ENCODE results near the gene KCNK2. TPM values are rescaled to one million over a fixed set of nuclear protein-coding genes. Genes with fewer than 3 reads are reported as not detected.

Gene KCNK2
- total RNA-seq, 2 donors from 2014 or later = 0.12 TPM; not detected in 1

DNA sequence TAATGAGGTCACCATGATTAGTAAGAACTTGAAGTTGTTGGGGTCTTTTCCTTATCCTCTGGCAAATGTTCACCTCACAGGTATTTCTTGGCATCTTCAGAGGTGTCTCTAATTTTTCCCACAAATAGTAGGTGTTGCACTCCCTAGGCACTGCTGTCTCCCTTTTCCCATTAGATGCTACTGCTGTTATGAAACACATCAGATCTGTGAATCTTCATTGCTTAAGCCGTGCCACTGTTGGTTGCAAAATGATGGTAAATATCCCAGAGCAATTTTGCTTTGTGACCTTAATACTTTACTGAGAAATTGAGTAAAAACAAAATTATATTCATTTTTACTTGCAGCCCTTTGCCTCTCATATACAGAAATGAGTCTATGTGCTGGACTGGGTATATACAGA is 169.6 kb downstream of the KCNK2 start:
- Histone ChIP-seq H3K4me3 (no peak overlapping the region), H3K36me3 (no peaks in the 10 kb centered on the region), H3K9me3 (no peaks in the 10 kb centered on the region), H3K27ac (no peak overlapping the region), H3K27me3 (no peaks in the 10 kb centered on the region), H3K4me1 (no peaks in the 10 kb centered on the region)
- TF ChIP-seq, protein P1, sequence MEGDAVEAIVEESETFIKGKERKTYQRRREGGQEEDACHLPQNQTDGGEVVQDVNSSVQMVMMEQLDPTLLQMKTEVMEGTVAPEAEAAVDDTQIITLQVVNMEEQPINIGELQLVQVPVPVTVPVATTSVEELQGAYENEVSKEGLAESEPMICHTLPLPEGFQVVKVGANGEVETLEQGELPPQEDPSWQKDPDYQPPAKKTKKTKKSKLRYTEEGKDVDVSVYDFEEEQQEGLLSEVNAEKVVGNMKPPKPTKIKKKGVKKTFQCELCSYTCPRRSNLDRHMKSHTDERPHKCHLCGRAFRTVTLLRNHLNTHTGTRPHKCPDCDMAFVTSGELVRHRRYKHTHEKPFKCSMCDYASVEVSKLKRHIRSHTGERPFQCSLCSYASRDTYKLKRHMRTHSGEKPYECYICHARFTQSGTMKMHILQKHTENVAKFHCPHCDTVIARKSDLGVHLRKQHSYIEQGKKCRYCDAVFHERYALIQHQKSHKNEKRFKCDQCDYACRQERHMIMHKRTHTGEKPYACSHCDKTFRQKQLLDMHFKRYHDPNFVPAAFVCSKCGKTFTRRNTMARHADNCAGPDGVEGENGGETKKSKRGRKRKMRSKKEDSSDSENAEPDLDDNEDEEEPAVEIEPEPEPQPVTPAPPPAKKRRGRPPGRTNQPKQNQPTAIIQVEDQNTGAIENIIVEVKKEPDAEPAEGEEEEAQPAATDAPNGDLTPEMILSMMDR (IDR thresholded peaks at IDR 0.05) = no peak
- DNase-seq (ENCODE audit: low spot score) = no peak

DNA sequence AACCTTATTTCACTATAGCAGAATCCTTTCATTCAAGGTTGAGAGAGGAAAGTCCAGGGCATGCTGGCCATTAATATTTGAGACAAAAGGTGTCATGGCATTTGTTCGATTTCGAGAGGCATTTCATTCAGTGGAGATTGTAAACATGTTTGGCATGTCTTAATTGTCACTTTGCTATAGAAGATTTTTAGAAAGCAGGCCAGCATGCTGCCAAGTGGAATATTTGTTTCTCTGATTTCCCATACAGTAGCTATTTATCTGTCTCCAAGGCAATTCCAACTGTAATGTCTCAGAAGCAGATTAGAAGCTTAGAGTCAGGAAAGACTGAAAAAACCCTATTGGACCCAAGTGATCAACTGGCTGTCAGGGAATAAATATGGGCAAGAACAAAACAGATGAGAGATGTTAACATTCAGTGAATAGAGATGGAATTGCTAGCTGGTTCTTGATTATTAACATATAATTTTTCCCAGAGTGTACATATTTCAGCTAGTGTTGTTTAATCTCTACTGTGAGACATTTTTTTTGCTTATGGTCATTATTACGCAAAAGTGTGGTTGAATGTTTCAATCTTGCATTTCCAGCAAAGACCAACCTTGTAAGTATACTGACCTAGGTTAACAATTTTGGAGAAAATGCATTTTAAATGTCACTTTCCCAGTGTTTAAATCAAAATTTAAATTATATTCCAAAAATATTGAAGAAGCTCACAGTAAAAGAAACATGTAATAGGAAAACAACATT is 174.6 kb downstream of the KCNK2 start:
- H3K4me3 ChIP-seq = no peak overlapping the region
- no peak for DNase-seq (ENCODE audit: low spot score)
- no peaks in the 10 kb centered on the region for H3K9me3 ChIP-seq
- TF ChIP-seq, protein P1 (IDR thresholded peaks at IDR 0.05) = no peak
- no peak overlapping the region for H3K27ac ChIP-seq
- no peaks in the 10 kb centered on the region for H3K36me3 ChIP-seq
- no peaks in the 10 kb centered on the region for H3K27me3 ChIP-seq
- H3K4me1 ChIP-seq = no peaks in the 10 kb centered on the region

DNA sequence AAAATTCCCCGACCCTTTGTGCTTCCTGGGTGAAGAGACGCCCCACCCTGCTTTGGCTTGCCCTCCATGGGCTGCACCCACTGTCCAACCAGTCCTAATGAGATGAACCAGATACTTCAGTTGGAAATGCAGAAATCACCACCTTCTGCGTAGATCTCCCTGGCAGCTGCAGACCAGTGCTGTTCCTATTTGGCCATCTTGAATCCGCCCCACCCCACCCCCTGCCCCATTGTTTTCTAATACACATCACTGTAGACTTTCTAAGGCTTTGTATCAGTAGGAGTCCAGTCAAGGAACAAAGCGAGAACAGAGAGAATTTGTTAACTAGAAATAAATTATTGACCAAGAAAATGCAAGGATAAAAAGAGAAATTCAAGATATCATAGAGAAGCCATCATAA is 178.2 kb downstream of the KCNK2 start:
- no peaks in the 10 kb centered on the region for H3K27me3 ChIP-seq
- H3K9me3 ChIP-seq = no peaks in the 10 kb centered on the region
- TF ChIP-seq, protein P1 (IDR thresholded peaks at IDR 0.05) = no peak
- no peak overlapping the region for H3K27ac ChIP-seq
- no peak for DNase-seq (ENCODE audit: low spot score)
- H3K4me1 ChIP-seq = no peaks in the 10 kb centered on the region
- H3K36me3 ChIP-seq = no peaks in the 10 kb centered on the region
- no peak overlapping the region for H3K4me3 ChIP-seq

DNA sequence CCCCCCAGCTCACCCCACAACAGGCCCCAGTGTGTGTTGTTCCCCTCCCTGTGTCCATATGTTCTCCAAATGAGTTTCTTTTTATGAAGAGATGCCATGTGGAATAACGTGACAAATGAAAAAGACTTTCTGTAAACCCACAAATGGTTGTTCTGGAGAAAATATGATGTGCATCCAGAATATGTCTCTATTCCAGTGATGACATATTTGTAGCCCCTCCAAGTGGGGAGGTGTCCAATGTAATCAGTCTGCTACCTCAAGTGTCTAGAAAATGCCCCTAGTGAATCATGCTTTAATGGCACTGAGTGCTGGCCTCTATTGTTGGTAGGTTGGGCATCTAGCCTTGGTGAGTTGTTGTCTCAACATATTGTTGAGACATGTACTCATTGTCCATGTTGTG is 179.6 kb downstream of the KCNK2 start:
- Histone ChIP-seq H3K4me3 (no peak overlapping the region), H3K27me3 (no peaks in the 10 kb centered on the region), H3K9me3 (no peaks in the 10 kb centered on the region), H3K36me3 (no peaks in the 10 kb centered on the region), H3K27ac (no peak overlapping the region), H3K4me1 (no peaks in the 10 kb centered on the region)
- TF ChIP-seq, protein P1 (IDR thresholded peaks at IDR 0.05) = no peak
- no peak for DNase-seq (ENCODE audit: low spot score)

DNA sequence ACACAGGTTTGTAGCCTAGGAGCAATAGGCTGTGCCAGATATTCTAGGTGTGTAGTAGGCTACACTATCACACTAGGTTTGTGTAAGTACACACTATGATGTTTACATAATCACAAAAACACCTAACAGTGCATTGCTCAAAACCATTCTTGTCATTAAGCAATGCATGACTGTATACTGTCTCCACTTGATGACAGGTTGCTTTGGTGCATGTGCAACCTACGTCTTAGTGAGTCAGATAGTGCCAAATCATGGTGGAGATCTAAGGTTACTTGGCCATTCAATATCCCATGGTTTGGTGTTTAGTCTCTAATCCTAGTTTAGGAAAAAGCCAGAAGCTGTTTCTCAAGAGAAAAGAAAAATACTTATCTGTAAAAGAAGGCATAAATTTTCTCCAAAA is 181.1 kb downstream of the KCNK2 start:
- no peak overlapping the region for H3K4me3 ChIP-seq
- TF ChIP-seq, protein P1 (IDR thresholded peaks at IDR 0.05) = no peak
- no peak overlapping the region for H3K27ac ChIP-seq
- no peaks in the 10 kb centered on the region for H3K27me3 ChIP-seq
- H3K4me1 ChIP-seq = no peaks in the 10 kb centered on the region
- H3K36me3 ChIP-seq = no peaks in the 10 kb centered on the region
- no peaks in the 10 kb centered on the region for H3K9me3 ChIP-seq
- no peak for DNase-seq (ENCODE audit: low spot score)

DNA sequence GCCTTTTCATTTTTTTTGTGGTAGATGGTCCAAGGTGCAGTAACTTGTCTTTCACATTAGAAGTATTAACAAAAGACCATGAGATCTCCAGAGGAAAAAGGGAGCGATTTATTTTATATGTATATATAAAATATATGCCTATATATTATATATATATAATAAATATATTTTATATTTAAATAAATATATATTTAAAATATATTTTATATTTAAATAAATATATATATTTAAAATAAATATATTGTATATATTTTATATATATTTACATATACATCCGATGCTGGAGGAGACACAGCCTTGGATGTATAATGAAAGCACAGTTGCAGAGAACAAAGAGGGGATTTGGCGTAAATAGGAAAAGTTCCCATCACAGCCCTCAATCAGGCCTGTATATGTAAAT is 182.1 kb downstream of the KCNK2 start:
- no peaks in the 10 kb centered on the region for H3K9me3 ChIP-seq
- no peak for DNase-seq (ENCODE audit: low spot score)
- no peaks in the 10 kb centered on the region for H3K36me3 ChIP-seq
- no peaks in the 10 kb centered on the region for H3K27me3 ChIP-seq
- no peaks in the 10 kb centered on the region for H3K4me1 ChIP-seq
- H3K4me3 ChIP-seq = no peak overlapping the region
- TF ChIP-seq, protein P1 (IDR thresholded peaks at IDR 0.05) = no peak
- H3K27ac ChIP-seq = no peak overlapping the region

Data from right atrium auricular region (tissue), 2 donors.